TTC549 (cell line): ENCODE measurements around the gene PCYT2.

Experiments
- FAIRE-seq: peaks from 2 replicates; lab custom pipeline; 2012; peaks lifted over from hg19 to GRCh38; lab: Jason Lieb, UNC

PCYT2 gene

GRCh38 chr17:81942167-81942553 lies 31.0 kb upstream of the PCYT2 start:
- FAIRE-seq = no peak

- FAIRE-seq = no peak
Observed at GRCh38 chr17:81941484-81942166, 30.4 kb upstream of the PCYT2 start.

GRCh38 chr17:81940538-81941483 lies 29.6 kb upstream of the PCYT2 start:
- no peak for FAIRE-seq

GRCh38 chr17:81939881-81940385 lies 28.7 kb upstream of the PCYT2 start:
- no peak for FAIRE-seq

- no peak for FAIRE-seq
Observed at GRCh38 chr17:81939218-81939617, 28.0 kb upstream of the PCYT2 start.

GRCh38 chr17:81935709-81936084 lies 24.5 kb upstream of the PCYT2 start:
- no peak for FAIRE-seq

GRCh38 chr17:81934850-81935708 lies 23.9 kb upstream of the PCYT2 start:
- FAIRE-seq = no peak

- FAIRE-seq = no peak
Observed at GRCh38 chr17:81934098-81934757, 23.0 kb upstream of the PCYT2 start.

GRCh38 chr17:81933178-81933699 lies 22.0 kb upstream of the PCYT2 start:
- FAIRE-seq = no peak

- FAIRE-seq = no peak
Observed at GRCh38 chr17:81932333-81932983, 21.3 kb upstream of the PCYT2 start.

- no peak for FAIRE-seq
Observed at GRCh38 chr17:81931557-81932332, 20.5 kb upstream of the PCYT2 start.

- FAIRE-seq = no peak
Observed at GRCh38 chr17:81931189-81931556, 20.0 kb upstream of the PCYT2 start.

GRCh38 chr17:81930142-81931125 lies 19.2 kb upstream of the PCYT2 start:
- FAIRE-seq = no peak

GRCh38 chr17:81929253-81930141 lies 18.3 kb upstream of the PCYT2 start:
- no peak for FAIRE-seq

GRCh38 chr17:81928544-81929252 lies 17.5 kb upstream of the PCYT2 start:
- FAIRE-seq = no peak

GRCh38 chr17:81927653-81928543 lies 16.7 kb upstream of the PCYT2 start, which contains the start of gene MAFG:
MAFG (minus strand) TSS chr17:81927735; CDS start chr17:81923185, 4,550 bp downstream.
- no peak for FAIRE-seq
